DMS53 treated with DMSO at 0.1 percent for 48 hours (cell line): Measurements from ENCODE around the gene PLTP.
"Not testable (repeated sequence)": the region's sequence is repeated elsewhere in the genome, so short reads cannot be mapped to it uniquely, and the experiment has no call there.

Experiments
- DNase-seq: peaks from one replicate; lab custom pipeline; 2025; ENCODE audit not compliant: unreplicated experiment; lab: John Stamatoyannopoulos, UW

PLTP gene

DNA sequence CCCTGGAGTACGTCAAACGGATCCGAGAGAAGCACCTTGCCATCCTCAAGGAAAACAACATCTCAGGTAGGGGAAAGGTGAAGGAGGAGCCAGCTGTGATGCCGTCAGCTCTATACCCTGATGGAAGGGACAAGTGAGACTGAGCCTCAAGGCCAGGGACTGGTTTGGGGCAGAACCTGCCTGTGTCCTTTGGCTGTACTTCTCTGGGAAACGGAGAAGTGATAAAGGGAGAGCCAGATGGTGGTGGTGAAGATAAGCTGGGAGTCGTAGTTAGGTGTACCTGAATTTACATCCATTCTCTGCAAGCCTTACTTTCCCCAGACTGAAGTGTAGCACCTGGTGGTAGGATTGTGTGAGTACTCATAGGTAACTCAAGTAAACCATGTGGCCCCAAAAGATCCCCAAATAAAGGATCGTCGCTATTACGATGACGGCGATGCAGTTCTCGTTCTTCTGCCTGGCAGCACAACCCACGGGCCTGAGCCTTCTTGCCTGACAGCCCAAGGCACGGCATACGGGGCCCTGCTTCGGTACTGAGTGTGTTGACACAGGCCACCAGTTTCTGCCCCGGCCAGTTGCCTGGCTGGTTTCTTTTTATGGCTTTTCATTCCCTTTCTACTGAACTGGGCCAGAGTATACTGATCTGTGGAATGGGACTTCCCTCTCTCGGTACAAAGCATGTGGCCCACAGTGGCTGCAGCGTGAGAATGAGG, 33.2 kb upstream of the PLTP start:
- DNase-seq = no peak

DNA sequence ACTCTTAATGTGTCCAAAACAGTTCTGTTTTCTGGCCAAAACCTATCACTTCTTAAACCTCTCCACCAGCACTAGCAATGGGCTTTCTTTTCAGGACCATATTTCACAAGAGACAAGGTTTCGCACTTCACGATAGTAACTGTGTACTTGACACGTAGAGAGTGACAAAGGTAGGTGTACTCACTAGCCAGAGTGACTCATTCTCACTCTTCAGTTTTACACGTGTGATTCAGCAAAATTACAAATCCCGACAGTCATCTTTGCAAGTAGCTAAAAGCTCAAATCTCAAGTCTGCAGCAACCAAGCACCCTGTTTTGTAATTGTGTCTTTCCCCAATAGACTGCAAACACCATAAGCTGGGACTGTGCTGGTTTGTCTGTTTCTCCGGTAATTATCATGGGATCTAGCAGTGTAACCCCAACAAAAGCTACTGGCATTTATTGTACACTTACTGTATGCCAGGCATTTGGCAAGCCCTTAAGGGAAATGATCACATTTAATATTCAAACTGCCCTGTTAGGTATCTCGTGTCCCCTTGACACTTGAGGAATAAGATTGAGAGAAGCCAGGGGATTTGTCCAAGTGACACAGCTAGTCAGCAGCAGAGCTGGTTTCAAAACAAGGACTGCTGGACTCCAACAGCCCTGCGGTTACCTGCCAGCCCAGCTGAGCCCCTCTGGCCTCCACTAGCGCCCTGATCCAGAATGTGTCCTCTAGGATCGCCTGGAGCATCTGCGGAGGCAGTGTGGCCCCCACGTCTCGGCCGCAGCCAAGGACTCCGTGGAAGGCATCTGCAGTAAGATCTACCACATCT, 32.4 kb upstream of the PLTP start:
- peak; percentile 52 for DNase-seq

- DNase-seq = no peak
Observed at GRCh38 chr20:45943613-45944012, 31.7 kb upstream of the PLTP start.

- no peak for DNase-seq
Observed at GRCh38 chr20:45940469-45940868, 28.5 kb upstream of the PLTP start.

DNA sequence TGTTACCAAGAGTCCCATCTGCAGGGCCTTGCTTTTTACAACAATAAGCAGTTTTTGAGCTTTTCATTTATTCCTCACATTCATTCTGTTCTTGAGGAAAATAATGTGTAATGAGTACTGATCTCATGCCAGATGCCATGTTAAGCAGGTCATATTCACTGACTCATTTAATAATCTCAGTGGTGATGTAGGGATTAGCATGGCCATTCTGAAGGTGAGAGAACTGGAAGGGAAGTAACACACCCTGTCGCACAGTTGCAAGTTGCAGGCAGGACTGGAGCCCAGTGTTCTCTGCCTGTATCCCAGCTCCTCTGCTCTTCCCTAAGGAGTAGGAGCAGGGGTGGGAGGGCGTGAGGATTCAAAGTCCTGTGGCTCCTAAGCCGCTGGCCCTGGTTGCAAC, 28.1 kb upstream of the PLTP start:
- no peak for DNase-seq

- DNase-seq = no peak
Observed at GRCh38 chr20:45938727-45939438, 26.9 kb upstream of the PLTP start.

DNA sequence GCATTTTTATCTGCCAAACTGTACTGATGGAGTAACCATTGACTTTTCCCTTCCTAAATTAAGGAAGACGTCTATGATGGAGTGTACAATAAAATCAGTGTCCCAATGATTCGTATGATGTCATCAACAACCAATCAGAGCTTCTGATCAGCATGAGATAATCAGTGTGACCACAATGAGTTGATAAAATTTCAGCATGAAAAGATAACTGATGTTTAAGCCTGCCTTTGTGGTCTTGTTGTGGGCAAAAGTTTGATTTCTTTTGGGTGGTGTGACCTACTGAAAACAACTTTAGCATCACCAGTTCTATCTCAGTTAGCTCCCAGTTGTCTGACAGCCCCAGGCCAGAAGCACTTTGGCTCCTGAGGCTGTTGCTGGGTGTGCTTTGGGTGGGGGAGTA, 25.8 kb upstream of the PLTP start:
- no peak for DNase-seq

GRCh38 chr20:45935416-45936046, 23.6 kb upstream of the PLTP start:
- no peak for DNase-seq

DNA sequence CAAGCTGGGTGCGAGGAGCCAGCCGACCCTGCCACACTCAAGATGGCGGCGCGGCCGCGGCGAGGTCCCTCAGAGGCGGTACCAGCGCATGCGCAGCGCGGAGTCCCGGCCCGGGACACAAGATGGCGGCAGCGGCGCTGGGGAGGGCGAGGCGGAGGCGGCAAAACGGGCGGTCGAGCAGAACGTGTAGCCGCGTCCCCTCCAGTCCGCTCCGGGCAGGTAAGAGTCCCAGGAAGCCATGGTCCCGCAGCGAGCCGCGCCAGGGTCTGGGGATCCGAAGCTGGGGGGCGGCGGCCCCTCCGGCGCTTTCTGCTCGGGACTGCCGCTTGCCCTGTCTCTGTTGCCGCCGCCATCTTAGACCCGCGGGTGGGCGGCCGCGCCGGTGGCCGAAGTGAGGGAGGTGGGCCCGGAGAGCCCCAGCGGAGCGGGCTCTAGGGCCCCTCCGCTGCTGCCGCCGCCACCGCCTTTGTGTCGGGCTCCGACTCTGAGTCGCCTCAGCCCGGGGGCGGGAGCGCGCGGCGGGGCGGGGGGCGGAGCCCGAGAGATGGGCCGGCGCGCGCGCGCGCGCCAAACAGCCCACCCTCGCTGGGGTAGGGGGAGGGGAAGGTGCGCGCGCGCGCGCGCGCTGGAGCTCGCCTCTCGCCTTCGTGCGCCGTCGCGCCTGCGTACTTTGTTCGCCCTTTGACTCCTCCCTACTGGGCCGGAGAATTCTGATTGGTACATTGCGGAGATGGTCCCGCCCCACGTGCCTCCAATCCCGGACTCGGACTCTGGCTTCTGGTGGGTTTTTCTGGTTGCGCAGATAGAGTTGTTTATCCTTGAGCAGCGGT, 22.8 kb upstream of the PLTP start, which contains the start of gene PCIF1:
Gene PCIF1, plus strand, starts transcription at position 98 of the 830 bp plus-strand sequence. CDS start 4,317 bp downstream, outside the sequence.
- DNase-seq = peak; percentile 96

DNA sequence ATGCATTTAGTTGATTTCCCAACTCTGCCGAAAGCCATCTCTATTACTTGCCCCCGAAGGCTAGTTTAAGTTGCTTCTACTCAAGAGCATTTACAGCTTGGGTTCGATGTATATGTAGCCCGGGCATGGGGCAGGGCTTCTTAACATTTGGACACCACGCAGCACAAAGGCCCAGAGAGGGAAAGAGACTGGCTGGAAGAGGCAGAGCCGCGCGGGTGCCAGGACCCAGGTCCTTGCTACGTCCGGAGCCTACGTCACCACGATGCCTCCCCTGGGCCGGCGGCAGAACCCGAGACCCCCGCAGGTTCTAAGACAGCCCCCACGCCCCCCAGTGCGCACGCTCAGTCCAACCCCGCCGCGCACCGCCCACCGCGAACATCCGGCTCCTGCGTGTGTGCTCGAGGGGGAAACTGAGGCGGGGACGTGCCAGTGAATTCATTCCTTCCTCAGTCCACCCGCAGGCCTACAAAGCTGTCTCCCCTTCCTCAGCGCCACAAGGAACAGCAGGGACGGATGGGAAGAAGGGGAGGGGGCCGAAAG, 22.2 kb upstream of the PLTP start:
- DNase-seq = peak; percentile 61

DNA sequence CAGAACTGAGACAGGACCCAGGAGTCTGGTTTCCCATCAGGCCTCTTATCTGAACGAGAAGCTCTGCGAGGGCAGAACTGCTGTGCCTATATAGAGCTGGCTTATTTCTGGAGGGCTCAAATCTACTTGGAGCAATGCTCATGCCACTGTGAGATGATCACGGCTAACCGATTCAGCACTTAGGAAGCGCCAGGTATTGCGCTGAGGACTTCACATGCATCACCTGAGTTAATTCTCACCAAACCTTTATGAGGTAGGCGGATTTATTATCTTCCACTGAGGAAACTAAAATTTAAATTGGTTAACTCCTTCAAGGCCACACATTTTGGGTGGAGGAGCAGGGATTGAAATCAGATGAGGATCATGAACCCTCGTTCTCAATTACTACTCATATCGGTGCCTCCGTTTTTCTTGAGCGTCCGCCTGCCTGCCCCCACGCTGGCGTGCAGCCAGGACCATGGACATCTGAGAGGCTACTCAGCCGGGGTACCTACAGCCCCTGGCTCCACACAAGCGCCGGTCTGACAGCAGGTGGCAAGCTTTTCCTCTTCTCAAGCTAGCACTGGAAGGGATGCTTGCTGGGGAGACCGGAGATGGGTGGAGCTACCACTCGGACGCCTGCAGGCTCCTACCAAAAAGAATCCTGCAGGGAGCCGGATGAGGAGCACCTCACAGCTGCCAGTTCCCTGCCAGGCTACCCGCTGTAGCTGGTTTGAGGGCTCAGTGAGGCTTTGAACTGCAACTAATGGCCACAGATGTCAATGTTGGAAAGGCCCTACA, 21.5 kb upstream of the PLTP start:
- DNase-seq = peak; percentile 87

- not testable (repeated sequence) for DNase-seq
Observed at GRCh38 chr20:45931680-45932079, 19.7 kb upstream of the PLTP start.

- DNase-seq = no peak
Observed at GRCh38 chr20:45927071-45927878, 15.3 kb upstream of the PLTP start.

GRCh38 chr20:45926731-45927070, 14.7 kb upstream of the PLTP start:
- DNase-seq = no peak

- no peak for DNase-seq
Observed at GRCh38 chr20:45925821-45926506, 14.0 kb upstream of the PLTP start.

DNA sequence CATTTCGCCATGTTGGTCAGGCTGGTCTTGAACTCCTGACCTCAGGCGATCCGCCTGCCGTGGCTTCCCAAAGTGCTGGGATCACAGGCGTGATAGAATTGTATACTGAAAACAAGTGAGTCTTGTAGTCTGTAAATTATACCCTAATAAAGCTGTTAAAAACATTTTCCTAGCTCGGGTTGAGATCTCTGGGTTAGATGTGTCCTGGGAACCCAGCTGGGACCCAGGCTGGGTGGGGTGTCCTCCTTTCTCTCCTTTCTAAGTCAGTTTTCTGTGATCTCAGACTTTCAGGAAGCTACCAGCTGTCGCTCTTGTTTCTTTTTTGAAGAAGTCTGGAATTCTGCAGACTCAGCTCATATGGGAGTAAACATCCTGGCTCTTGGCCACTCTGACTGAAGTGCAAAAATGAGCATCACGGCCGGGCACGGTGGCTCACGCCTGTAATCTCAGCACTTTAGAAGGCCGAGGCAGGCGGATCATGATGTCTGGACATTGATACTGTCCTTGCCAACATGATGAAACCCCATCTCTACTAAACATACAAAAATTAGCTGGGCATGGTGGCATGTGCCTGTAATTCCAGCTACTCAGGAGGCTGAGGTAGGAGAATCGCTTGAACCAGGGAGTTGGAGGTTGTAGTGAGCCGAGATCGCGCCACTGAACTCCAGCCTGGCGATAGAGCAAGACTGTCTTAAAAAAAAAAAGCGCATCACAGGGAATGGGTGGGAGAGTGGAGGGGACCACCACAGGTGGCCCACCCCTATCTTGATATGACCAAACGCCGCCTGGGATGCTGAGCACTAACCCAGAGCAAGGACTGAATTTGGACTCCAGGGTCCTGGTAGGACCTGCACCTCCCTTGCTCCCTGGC, 12.7 kb upstream of the PLTP start:
- DNase-seq = peak; percentile 32
